Heart left ventricle (tissue), 13 donors: ENCODE measurements around the gene NSD1.

ENCODE experiments used
- POLR2A ChIP-seq, 2 donors: fragments of 450-650 bp; IDR thresholded peaks; one replicate each; pipeline ENCODE4 v1.6.1; 2017; ENCODE audit warnings: antibody characterized with exemption in 2 of 2, mild to moderate bottlenecking in 2 of 2, moderate library complexity in 2 of 2
- TF ChIP-seq, protein P1 (sequence below), 12 donors: fragments of 200-600 bp; sonication (generic) in 4 of 12; IDR thresholded peaks; one replicate each; pipeline versions ENCODE4 v1.5.0 to v1.8.0; 2018 to 2022; ENCODE audit warnings: antibody characterized with exemption in 12 of 12, mild to moderate bottlenecking in 5 of 12
- donor health status: ischemic (EF 13 %, LVEDD 7.1; RV severe dilation, severe dysfunction).
- donor health status: DM: no; HTN: yes; CAD: no.
- donor health status: DM: no; HTN: no; CAD: no.
- donor health status: ischemic (EF 25% LVEDD 6.9; RV normal size, moderate dysfunction).
- donor health status: ischemic (EF 25% LVEDD 5.7; RV mildly dilated, moderate dysfunction).
- donor health status: ischemic (EF 35%, LVEDD 5.7; RV mildly dilated, moderate dysfunction).
- donor health status: nonischemic (EF 11% LVEDD 7.7; RV severe dilation, severe dysfunction).
- donor health status: DM: yes; HTN: yes; CAD: no.
- donor health status: PGD.
- donor health status: ischemic (EF 29% LVEDD 5.4; RV normal size, mild dysfunction).
- donor health status: nonischemic (EF 23%, LVEDD 6.1; RV moderate dilation, normal function).

GRCh38 chr5:177335701-177336065 lies 202.1 kb downstream of the NSD1 start:
- no peak for TF ChIP-seq POLR2A (IDR thresholded peaks at IDR 0.05)
- TF ChIP-seq, protein P1, sequence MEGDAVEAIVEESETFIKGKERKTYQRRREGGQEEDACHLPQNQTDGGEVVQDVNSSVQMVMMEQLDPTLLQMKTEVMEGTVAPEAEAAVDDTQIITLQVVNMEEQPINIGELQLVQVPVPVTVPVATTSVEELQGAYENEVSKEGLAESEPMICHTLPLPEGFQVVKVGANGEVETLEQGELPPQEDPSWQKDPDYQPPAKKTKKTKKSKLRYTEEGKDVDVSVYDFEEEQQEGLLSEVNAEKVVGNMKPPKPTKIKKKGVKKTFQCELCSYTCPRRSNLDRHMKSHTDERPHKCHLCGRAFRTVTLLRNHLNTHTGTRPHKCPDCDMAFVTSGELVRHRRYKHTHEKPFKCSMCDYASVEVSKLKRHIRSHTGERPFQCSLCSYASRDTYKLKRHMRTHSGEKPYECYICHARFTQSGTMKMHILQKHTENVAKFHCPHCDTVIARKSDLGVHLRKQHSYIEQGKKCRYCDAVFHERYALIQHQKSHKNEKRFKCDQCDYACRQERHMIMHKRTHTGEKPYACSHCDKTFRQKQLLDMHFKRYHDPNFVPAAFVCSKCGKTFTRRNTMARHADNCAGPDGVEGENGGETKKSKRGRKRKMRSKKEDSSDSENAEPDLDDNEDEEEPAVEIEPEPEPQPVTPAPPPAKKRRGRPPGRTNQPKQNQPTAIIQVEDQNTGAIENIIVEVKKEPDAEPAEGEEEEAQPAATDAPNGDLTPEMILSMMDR (IDR thresholded peaks at IDR 0.05), result no peak
